NAMALWA (cell line): Measurements from ENCODE around the gene FAM83F.

Source experiments
- DNase-seq: peaks from one replicate; pipeline ENCODE4 v3.0.0-alpha.2; 2015; ENCODE audit warnings: low spot score

The FAM83F gene

GRCh38 chr22:40067639-40068038 lies 72.9 kb downstream of the FAM83F start:
- no peak for DNase-seq

GRCh38 chr22:40070701-40071100 lies 75.9 kb downstream of the FAM83F start:
- no peak for DNase-seq

GRCh38 chr22:40071720-40072119 lies 77.0 kb downstream of the FAM83F start:
- no peak for DNase-seq

- no peak for DNase-seq
Observed at GRCh38 chr22:40076702-40077645, 82.2 kb downstream of the FAM83F start.

- DNase-seq, result no peak
Observed at GRCh38 chr22:40077646-40078016, 82.9 kb downstream of the FAM83F start.

DNA sequence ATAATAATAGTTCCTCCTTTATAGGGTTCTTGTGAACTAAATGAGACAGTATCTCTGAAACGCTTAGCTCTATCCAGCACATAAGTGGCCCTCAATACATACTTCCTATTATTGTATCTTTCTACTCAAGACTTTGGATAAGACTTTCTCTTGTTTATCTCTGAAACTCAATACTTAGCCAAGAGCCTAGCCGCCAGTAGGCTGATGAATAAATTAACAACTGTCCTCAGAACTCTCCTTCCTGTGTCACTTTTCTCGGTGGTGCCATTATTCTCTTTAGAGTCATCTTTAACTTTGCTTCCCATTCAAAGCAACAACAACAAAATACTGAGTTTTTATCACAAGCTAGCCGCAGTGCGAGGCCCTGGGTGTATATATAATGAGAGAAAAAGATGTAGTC lies 86.9 kb downstream of the FAM83F start:
- no peak for DNase-seq

DNA sequence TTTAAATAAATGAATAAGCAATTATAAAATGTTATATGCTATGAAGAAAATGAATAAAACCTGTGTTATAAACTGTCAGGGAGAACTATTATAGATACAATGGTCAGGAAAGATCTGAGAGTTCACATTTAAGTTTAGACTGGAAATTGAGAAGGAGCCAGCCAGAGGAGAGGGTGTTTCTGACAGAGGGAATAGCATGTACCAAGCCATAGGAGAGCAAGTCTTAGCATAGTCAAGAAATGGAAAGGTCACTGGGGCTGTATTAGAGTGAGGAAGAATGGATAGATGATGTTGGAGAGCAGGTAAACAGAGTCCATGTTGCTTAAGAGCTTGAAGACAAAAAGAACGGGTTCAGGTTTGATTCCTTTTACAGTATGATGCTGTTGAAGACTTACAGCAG lies 87.4 kb downstream of the FAM83F start:
- DNase-seq, result no peak

GRCh38 chr22:40083794-40084193 lies 89.0 kb downstream of the FAM83F start:
- no peak for DNase-seq

DNA sequence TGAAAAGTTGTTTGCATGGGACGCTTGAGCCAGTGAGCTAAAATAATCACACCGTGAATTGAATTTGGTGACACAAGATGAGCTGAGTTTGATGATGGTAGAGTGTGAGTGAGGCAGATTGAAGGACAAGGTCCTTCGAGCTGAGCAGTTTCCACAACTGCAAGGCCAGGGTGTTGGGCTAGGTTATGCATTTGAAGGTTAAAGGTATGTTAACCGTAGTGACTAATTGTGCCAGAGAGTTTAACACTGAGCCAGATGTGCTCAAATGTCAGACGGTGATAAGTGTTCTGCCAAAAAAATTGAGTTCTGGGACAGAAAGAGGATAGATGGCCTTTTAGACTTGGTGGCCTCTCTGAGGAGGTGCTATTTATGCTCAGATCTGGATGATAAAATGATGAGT lies 89.5 kb downstream of the FAM83F start:
- no peak for DNase-seq

GRCh38 chr22:40088818-40089217 lies 94.1 kb downstream of the FAM83F start:
- no peak for DNase-seq
